ENCODE measurements around the gene MBP.

MBP gene

GRCh38 chr18:77039196-77040130 is 93.1 kb downstream of the MBP start:
- Histone ChIP-seq H4K20me1 (ENCODE audit: insufficient read depth, low read length) (no peaks in the 10 kb centered on the region), H3K9me3 (ENCODE audit: low read length) (peaks cover 5% of the 10 kb centered on the region; the same call in 1 of the 2 replicates), H3K9ac (ENCODE audit: low read length) (no peak overlapping the region; the same call in 1 of the 2 replicates), H3K27me3 (ENCODE audit: insufficient read depth, low read length) (no peaks in the 10 kb centered on the region), H3K4me1 (ENCODE audit: insufficient read depth, low read length, severe bottlenecking) (peaks cover 19% of the 10 kb centered on the region), H3F3A (ENCODE audit: insufficient read depth, low read length) (peaks cover 5% of the 10 kb centered on the region; the same call in 1 of the 2 replicates), H3K4me2 (ENCODE audit: low read length) (no peak overlapping the region), H3K9me2 (ENCODE audit: low read depth, low read length) (no peaks in the 10 kb centered on the region), H3K36me3 (ENCODE audit: insufficient read depth, low read length) (peaks cover 51% of the 10 kb centered on the region), H3K79me2 (ENCODE audit: insufficient read depth, low read length) (no peaks in the 10 kb centered on the region), H3K4me3 (ENCODE audit: low read depth, low read length, poor library complexity, severe bottlenecking) (no peak overlapping the region), H3K27ac (ENCODE audit: low read depth, low read length, poor library complexity, severe bottlenecking) (peak overlapping the region; percentile 46), H2AFZ (ENCODE audit: low read length) (no peak overlapping the region)
- no peak for TF ChIP-seq EZH2 (IDR thresholded peaks at IDR 0.05; ENCODE audit: borderline replicate concordance, low read length)
- no peak for TF ChIP-seq CTCF (IDR thresholded peaks at IDR 0.05; ENCODE audit: low read length)

GRCh38 chr18:77038182-77038858 is 94.3 kb downstream of the MBP start:
- no peak overlapping the region for H3K4me3 ChIP-seq (ENCODE audit: low read depth, low read length, poor library complexity, severe bottlenecking)
- peaks cover 2% of the 10 kb centered on the region; the same call in 1 of the 2 replicates for H3F3A ChIP-seq (ENCODE audit: insufficient read depth, low read length)
- no peak overlapping the region for H3K9ac ChIP-seq (ENCODE audit: low read length)
- H3K4me2 ChIP-seq (ENCODE audit: low read length) = no peak overlapping the region
- no peaks in the 10 kb centered on the region for H3K27me3 ChIP-seq (ENCODE audit: insufficient read depth, low read length)
- H3K27ac ChIP-seq (ENCODE audit: low read depth, low read length, poor library complexity, severe bottlenecking) = no peak overlapping the region
- no peak overlapping the region for H2AFZ ChIP-seq (ENCODE audit: low read length)
- no peaks in the 10 kb centered on the region for H4K20me1 ChIP-seq (ENCODE audit: insufficient read depth, low read length)
- H3K9me3 ChIP-seq (ENCODE audit: low read length) = peaks cover 5% of the 10 kb centered on the region; the same call in 1 of the 2 replicates
- H3K9me2 ChIP-seq (ENCODE audit: low read depth, low read length) = no peaks in the 10 kb centered on the region
- TF ChIP-seq EZH2 (IDR thresholded peaks at IDR 0.05; ENCODE audit: borderline replicate concordance, low read length) (no peak), CTCF (IDR thresholded peaks at IDR 0.05; ENCODE audit: low read length) (no peak)
- peaks cover 43% of the 10 kb centered on the region for H3K36me3 ChIP-seq (ENCODE audit: insufficient read depth, low read length)
- H3K79me2 ChIP-seq (ENCODE audit: insufficient read depth, low read length) = no peaks in the 10 kb centered on the region
- H3K4me1 ChIP-seq (ENCODE audit: insufficient read depth, low read length, severe bottlenecking) = peaks cover 15% of the 10 kb centered on the region

- H3K79me2 ChIP-seq (ENCODE audit: insufficient read depth, low read length) = no peaks in the 10 kb centered on the region
- TF ChIP-seq EZH2 (IDR thresholded peaks at IDR 0.05; ENCODE audit: borderline replicate concordance, low read length) = no peak
- no peak for TF ChIP-seq CTCF (IDR thresholded peaks at IDR 0.05; ENCODE audit: low read length)
Observed at GRCh38 chr18:77037567-77037966, 95.0 kb downstream of the MBP start.

More at GRCh38 chr18:77037567-77037966, 95.0 kb downstream of the MBP start:
- no peak overlapping the region for H3K4me2 ChIP-seq (ENCODE audit: low read length)
- H3K27me3 ChIP-seq (ENCODE audit: insufficient read depth, low read length) = no peaks in the 10 kb centered on the region
- peaks cover 39% of the 10 kb centered on the region for H3K36me3 ChIP-seq (ENCODE audit: insufficient read depth, low read length)
- no peaks in the 10 kb centered on the region for H3F3A ChIP-seq (ENCODE audit: insufficient read depth, low read length)
- peaks cover 5% of the 10 kb centered on the region; the same call in 1 of the 2 replicates for H3K9me3 ChIP-seq (ENCODE audit: low read length)
- no peak overlapping the region for H3K4me3 ChIP-seq (ENCODE audit: low read depth, low read length, poor library complexity, severe bottlenecking)
- no peaks in the 10 kb centered on the region for H4K20me1 ChIP-seq (ENCODE audit: insufficient read depth, low read length)
- peaks cover 15% of the 10 kb centered on the region for H3K4me1 ChIP-seq (ENCODE audit: insufficient read depth, low read length, severe bottlenecking)
- H3K27ac ChIP-seq (ENCODE audit: low read depth, low read length, poor library complexity, severe bottlenecking) = no peak overlapping the region
- no peak overlapping the region for H3K9ac ChIP-seq (ENCODE audit: low read length)
- no peak overlapping the region for H2AFZ ChIP-seq (ENCODE audit: low read length)
- no peaks in the 10 kb centered on the region for H3K9me2 ChIP-seq (ENCODE audit: low read depth, low read length)
